Liver (tissue), 3 donors: ENCODE measurements around the gene CARMIL1.

Source experiments
- CTCF ChIP-seq: fragments of 150-350 bp; IDR thresholded peaks from 2 replicates; pipeline ENCODE4 v1.5.1; 2017; ENCODE audit warnings: improper control_type of control experiment, low read depth, low read length; ENCODE audit not compliant: missing input control
- EGR1 ChIP-seq, 2 donors: IDR thresholded peaks; 2 replicates each; pipeline ENCODE4 v1.6.1; 2016 to 2018; ENCODE audit warnings: antibody characterized with exemption in 2 of 2, low read depth in 2 of 2
- FOXA1 ChIP-seq: IDR thresholded peaks from 2 replicates; pipeline ENCODE4 v1.6.1; 2016; ENCODE audit warnings: antibody characterized with exemption
- GABPA ChIP-seq, 2 donors: IDR thresholded peaks in 1 of 2; conservative IDR thresholded peaks in 1 of 2; 2 replicates each; pipeline ENCODE4 v1.6.1; 2016; ENCODE audit warnings: antibody characterized with exemption in 2 of 2, mild to moderate bottlenecking in 1 of 2, moderate library complexity in 1 of 2
- JUND ChIP-seq, 2 donors: IDR thresholded peaks; 2 replicates each; pipeline ENCODE4 v1.6.1; 2016; ENCODE audit warnings: antibody characterized with exemption in 2 of 2
- MAX ChIP-seq: IDR thresholded peaks from 2 replicates; pipeline ENCODE4 v1.6.1; 2016; ENCODE audit warnings: antibody characterized with exemption
- REST ChIP-seq: IDR thresholded peaks from 2 replicates; pipeline ENCODE4 v1.6.1; 2016; ENCODE audit warnings: antibody characterized with exemption, mild to moderate bottlenecking
- TAF1 ChIP-seq: conservative IDR thresholded peaks from 2 replicates; pipeline ENCODE4 v1.6.1; 2016; ENCODE audit warnings: antibody characterized with exemption, mild to moderate bottlenecking
- YY1 ChIP-seq: IDR thresholded peaks from 2 replicates; pipeline ENCODE4 v1.6.1; 2016; ENCODE audit warnings: antibody characterized with exemption, mild to moderate bottlenecking
- donor health status: healthy.
- donor health status: healthy.

GRCh38 chr6:25637211-25637610 lies 358.0 kb downstream of the CARMIL1 start:
- TF ChIP-seq REST, result no peak
- no peak for TF ChIP-seq FOXA1
- TF ChIP-seq MAX, result no peak
- TF ChIP-seq CTCF, result no peak
- no peak for TF ChIP-seq JUND (IDR thresholded peaks at IDR 0.05)
- no peak for TF ChIP-seq YY1
- TF ChIP-seq EGR1 (IDR thresholded peaks at IDR 0.05; ENCODE audit: low read depth in 2 of 2), result no peak
- TF ChIP-seq TAF1, result no peak
- TF ChIP-seq GABPA (IDR thresholded peaks at IDR 0.05 in 1 of 2, conservative IDR thresholded peaks at IDR 0.05 in 1 of 2), result no peak
